Retinal pigment epithelial cell (primary cell): Measurements from ENCODE around the gene ARHGEF37.

Experiments
- DNase-seq: peaks from one replicate; pipeline ENCODE4 v3.0.0-alpha.2; 2010; ENCODE audit warnings: low read depth
- H3K4me3 ChIP-seq: 2 replicates; pipeline ENCODE4 v1.5.1; 2011; ENCODE audit warnings: mild to moderate bottlenecking, low read length, control low read depth, moderate library complexity
- CTCF ChIP-seq: conservative IDR thresholded peaks from 2 replicates; pipeline ENCODE4 v1.5.1; 2011; ENCODE audit warnings: low read depth, low read length, control low read depth, inconsistent platforms

The ARHGEF37 gene

DNA sequence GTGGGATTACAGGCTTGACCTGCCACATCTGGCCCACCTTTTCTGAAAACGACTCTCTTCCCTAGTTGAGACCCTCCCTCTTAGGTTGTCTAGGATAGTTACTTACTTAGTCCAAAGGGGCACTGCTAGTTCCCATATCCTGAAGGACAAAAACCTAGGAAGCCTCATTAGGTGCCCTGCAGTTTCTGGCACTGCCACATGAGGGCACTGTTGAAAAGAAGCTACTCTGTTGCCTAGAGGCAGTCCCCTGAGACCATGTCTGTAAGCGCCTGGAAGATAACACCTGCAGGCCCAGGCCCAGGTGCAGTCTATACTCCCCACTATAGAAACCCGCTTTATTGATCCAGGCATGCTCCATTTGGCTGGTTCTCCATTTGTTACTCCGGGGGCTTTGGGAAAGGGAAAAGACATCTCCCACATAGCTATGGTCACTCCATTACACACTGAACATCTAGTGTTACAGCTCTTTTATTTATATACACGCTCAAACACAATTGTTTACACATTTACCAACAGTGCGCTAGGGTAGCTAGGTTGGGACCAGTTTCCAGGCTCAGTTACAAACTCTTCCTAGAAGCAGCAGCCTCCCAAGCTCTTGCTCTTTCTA lies 75.4 kb downstream of the ARHGEF37 start:
- TF ChIP-seq CTCF: peak; percentile 72
- no peak overlapping the region for H3K4me3 ChIP-seq
- no peak for DNase-seq

DNA sequence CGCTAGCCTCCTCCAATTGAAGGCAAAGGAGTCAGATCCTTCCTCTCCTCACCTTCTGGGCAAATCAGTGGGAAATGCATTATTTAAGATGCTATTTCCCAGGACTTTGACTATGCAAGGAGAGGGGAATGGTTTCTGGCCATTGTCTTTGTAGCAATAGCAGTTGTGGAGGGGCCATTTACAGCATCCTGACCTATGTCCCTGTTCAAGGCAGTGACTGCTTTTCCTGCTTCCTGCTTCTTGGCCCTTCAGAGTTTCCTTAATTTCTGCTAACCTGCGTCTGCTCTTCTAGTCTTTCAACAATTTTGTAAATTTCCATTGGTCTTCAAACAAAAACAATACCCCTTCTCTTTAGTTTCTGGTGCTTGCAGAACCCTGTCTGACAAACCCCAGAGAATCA lies 76.0 kb downstream of the ARHGEF37 start:
- no peak overlapping the region for H3K4me3 ChIP-seq
- TF ChIP-seq CTCF: no peak
- DNase-seq: no peak

- DNase-seq: no peak
- no peak overlapping the region for H3K4me3 ChIP-seq
- TF ChIP-seq CTCF: no peak
Observed at GRCh38 chr5:149658299-149658698, 77.0 kb downstream of the ARHGEF37 start.

DNA sequence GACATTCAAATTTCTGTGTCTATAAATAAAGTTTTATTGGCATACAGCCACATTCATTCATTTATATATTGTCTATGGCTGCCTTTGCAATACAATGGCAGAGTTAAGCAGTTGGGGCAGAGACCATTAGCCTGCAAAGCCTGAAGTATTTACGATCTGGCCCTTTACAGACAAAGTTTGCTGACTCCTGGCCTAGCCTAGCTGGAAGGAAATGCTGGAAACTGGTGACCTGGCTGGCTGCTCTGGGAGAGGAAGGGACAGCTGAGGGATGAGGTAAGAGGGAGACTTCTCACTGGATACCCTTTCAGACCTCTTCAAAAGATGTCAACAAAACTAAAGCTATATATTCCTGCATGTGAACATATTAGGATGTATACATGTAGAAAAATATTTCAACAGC lies 82.8 kb downstream of the ARHGEF37 start:
- no peak overlapping the region for H3K4me3 ChIP-seq
- DNase-seq: no peak
- no peak for TF ChIP-seq CTCF

DNA sequence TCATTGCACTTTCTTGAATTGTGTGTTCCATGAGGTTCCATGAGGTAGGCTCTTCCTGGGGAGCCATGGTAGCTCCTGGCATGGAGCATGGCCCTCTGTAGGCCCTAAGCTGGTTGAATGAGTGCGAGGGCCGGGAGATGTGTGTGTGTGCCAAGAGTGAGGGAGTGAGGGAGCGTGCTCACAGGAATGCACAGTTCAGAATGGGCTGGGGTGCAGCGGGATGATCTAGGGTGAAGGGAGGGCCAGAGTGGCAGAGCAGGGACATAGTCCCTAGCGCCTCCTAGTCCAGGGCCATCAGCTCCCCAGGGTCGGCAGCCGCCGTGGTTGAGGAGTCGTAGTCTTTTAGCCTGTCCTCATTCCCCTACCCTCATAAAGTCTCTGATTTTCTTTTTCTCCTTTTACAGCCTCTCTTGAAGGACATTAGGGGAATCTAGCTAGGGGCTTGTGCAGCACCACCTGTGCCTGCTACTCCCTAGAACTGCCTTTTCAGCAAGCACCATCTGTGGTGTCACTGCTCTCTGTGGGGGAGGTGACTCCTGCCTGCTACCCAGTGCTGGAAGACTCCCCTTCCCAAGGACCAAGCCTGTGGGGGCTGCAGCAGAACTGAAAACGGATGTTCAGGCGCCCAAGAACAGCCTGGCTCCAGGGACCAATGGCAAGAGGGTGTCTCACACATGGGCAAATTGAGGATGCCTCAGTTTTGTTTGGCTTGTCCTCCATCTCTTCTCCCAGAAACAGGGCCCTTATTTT lies 83.5 kb downstream of the ARHGEF37 start:
- no peak overlapping the region for H3K4me3 ChIP-seq
- no peak for DNase-seq
- no peak for TF ChIP-seq CTCF

DNA sequence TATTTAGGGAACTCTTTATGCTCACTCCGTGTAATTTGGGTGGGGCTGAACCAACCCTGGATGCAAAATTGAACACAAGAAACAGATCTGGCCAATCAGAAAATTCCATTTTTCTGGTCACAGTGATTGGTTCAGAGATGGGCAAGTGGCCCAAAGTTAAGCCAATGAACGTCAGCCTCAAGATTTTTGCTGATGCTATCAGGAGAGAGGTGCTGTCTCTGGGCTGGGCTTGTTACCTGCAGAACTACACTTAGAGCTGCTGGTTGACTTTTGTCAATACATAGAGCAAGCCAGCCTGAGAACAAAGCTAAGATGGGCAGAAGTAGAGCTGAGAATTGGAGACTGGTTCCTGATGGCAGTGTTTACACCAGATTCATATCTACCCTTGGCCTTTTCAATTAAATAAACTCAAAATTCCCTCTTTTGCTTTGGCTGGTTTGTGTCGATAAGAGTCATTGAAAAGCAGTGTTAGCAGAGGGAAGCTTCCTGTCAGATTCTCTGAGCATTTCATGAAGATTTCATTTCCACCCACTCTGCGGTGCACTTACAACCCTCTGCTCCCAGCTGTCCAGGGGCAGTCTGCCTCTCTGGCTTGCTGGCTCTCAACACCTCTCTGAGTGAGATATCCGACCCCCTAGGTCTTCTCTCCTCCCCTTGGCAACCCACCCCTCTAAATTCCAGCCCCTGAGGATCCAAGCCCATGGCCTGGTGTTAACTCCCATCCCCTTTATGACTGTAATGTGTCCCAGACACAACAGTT lies 84.3 kb downstream of the ARHGEF37 start:
- H3K4me3 ChIP-seq: no peak overlapping the region
- DNase-seq: no peak
- TF ChIP-seq CTCF: no peak
